H1 (cell line): ENCODE measurements around the gene TBC1D4. TPM values are rescaled to one million over a fixed set of nuclear protein-coding genes. Genes with fewer than 3 reads are reported as not detected.

Source experiments
- CTCF ChIA-PET: fragments of 300-600 bp; sonication (Branson Sonifier 250); formaldehyde crosslinking; loops from one replicate; lab custom pipeline; 2021; ENCODE audit not compliant: partially characterized antibody; lab: Charles Lee
- POLR2A ChIA-PET: fragments of 300-600 bp; sonication (Branson Sonifier 250); formaldehyde crosslinking; loops from one replicate; lab custom pipeline; 2021; ENCODE audit warnings: inconsistent platforms; ENCODE audit not compliant: partially characterized antibody; lab: Charles Lee
- DNase-seq, 2 experiments: peaks; one replicate each; pipeline versions ENCODE4 v3.0.0 to v3.0.0-alpha.2; 2010 to 2022; ENCODE audit warnings: low spot score in 2 of 2, low read depth in 1 of 2, mixed read lengths in 1 of 2
- FAIRE-seq: peaks from 2 replicates; lab custom pipeline; 2011; peaks lifted over from hg19 to GRCh38; lab: Jason Lieb, UNC
- H2AFZ ChIP-seq: 2 replicates; pipeline ENCODE4 v1.8.1; 2012; ENCODE audit warnings: low read length, inconsistent platforms
- H2AK5ac ChIP-seq: 2 replicates; pipeline ENCODE4 v1.6.1; 2013; ENCODE audit warnings: low read depth, low read length
- H2BK120ac ChIP-seq: replicated peaks from 2 replicates; pipeline ENCODE3; 2013; ENCODE audit warnings: low read depth, low read length, inconsistent platforms
- H2BK12ac ChIP-seq: 2 replicates; pipeline ENCODE4 v1.6.1; 2013; ENCODE audit warnings: low read depth, low read length
- H2BK15ac ChIP-seq: 2 replicates; pipeline ENCODE4 v1.6.1; 2013; ENCODE audit warnings: low read length
- H2BK20ac ChIP-seq: 2 replicates; pipeline ENCODE4 v1.6.1; 2013; ENCODE audit warnings: low read length
- H2BK5ac ChIP-seq: 2 replicates; pipeline ENCODE4 v1.6.1; 2013; ENCODE audit warnings: low read depth, low read length
- H3K14ac ChIP-seq: 2 replicates; pipeline ENCODE4 v1.6.1; 2013; ENCODE audit warnings: inconsistent platforms; ENCODE audit not compliant: insufficient read length
- H3K18ac ChIP-seq: 2 replicates; pipeline ENCODE4 v1.6.1; 2013; ENCODE audit warnings: low read length; ENCODE audit errors: extremely low read depth
- H3K23ac ChIP-seq: 2 replicates; pipeline ENCODE4 v1.6.1; 2013; ENCODE audit warnings: inconsistent platforms; ENCODE audit not compliant: insufficient read length
- H3K23me2 ChIP-seq: 2 replicates; pipeline ENCODE4 v1.6.1; 2013; ENCODE audit warnings: low read depth, low read length
- H3K27ac ChIP-seq: 2 replicates; pipeline ENCODE4 v1.6.1; 2011; ENCODE audit warnings: low read depth, low read length, inconsistent platforms
- H3K27me3 ChIP-seq, 4 experiments: replicated peaks in 1 of 4; 1 replicate in 1 of 4; 2 replicates in 3 of 4; pipeline versions ENCODE4 v1.6.1 to v1.8.1; 2011 to 2013; ENCODE audit warnings: low read length in 3 of 4, mild to moderate bottlenecking in 3 of 4, inconsistent platforms in 2 of 4, mixed read lengths in 2 of 4, moderate library complexity in 1 of 4; ENCODE audit not compliant: control insufficient read depth in 3 of 4, insufficient read depth in 3 of 4; ENCODE audit errors: extremely low read depth in 1 of 4
- H3K36me3 ChIP-seq, 4 experiments: 2 replicates each; pipeline versions ENCODE4 v1.6.1 to v1.8.1; 2011 to 2013; ENCODE audit warnings: mild to moderate bottlenecking in 4 of 4, low read length in 3 of 4, moderate library complexity in 2 of 4, control low read depth in 1 of 4, inconsistent platforms in 1 of 4; ENCODE audit not compliant: insufficient read depth in 4 of 4, control insufficient read depth in 2 of 4
- H3K4ac ChIP-seq: replicated peaks from 2 replicates; pipeline ENCODE3; 2013; ENCODE audit warnings: low read length, low read depth, mixed read lengths, inconsistent platforms; ENCODE audit not compliant: insufficient read length
- H3K4me1 ChIP-seq, 4 experiments: replicated peaks in 1 of 4; 1 replicate in 1 of 4; 2 replicates in 3 of 4; pipeline versions ENCODE4 v1.6.1 to v1.8.1; 2011 to 2013; ENCODE audit warnings: low read length in 3 of 4, inconsistent platforms in 2 of 4, mixed read lengths in 1 of 4; ENCODE audit not compliant: insufficient read depth in 4 of 4, control insufficient read depth in 3 of 4
- H3K4me2 ChIP-seq, 2 experiments: 2 replicates each; pipeline versions ENCODE4 v1.6.1 to v1.8.1; 2011 to 2013; ENCODE audit warnings: low read depth in 2 of 2, low read length in 2 of 2, control low read depth in 1 of 2, inconsistent platforms in 1 of 2, mild to moderate bottlenecking in 1 of 2; ENCODE audit not compliant: insufficient read depth in 1 of 2
- H3K4me3 ChIP-seq, 4 experiments: fragments of 200-600, 300-600 bp in 1 of 4; sonication (generic), shearing (Covaris generic), sonication (Bioruptor Twin) in 1 of 4; 2 replicates each; pipeline versions ENCODE4 v1.5.1 to v1.8.1; 2011 to 2016; ENCODE audit warnings: low read length in 4 of 4, low read depth in 3 of 4, control low read depth in 2 of 4, inconsistent platforms in 2 of 4, mild to moderate bottlenecking in 2 of 4, mixed read lengths in 1 of 4, moderate library complexity in 1 of 4; ENCODE audit not compliant: insufficient read depth in 2 of 4; ENCODE audit errors: extremely low read depth in 1 of 4
- H3K56ac ChIP-seq: replicated peaks from 2 replicates; pipeline ENCODE3; 2013; ENCODE audit warnings: low read depth, mild to moderate bottlenecking, mixed read lengths, low read length, inconsistent platforms; ENCODE audit not compliant: insufficient read length
- H3K79me1 ChIP-seq: 2 replicates; pipeline ENCODE4 v1.6.1; 2013; ENCODE audit warnings: low read depth, low read length, control low read depth
- H3K79me2 ChIP-seq, 2 experiments: 2 replicates each; pipeline versions ENCODE4 v1.6.1 to v1.8.1; 2012 to 2013; ENCODE audit warnings: low read length in 2 of 2, mild to moderate bottlenecking in 2 of 2, inconsistent platforms in 1 of 2; ENCODE audit not compliant: insufficient read depth in 2 of 2, control insufficient read depth in 1 of 2
- H3K9ac ChIP-seq, 4 experiments: replicated peaks in 1 of 4; 1 replicate in 1 of 4; 2 replicates in 3 of 4; pipeline versions ENCODE4 v1.6.1 to v1.8.1; 2011 to 2013; ENCODE audit warnings: low read depth in 3 of 4, low read length in 3 of 4, control low read depth in 2 of 4, mild to moderate bottlenecking in 2 of 4, moderate library complexity in 2 of 4, inconsistent platforms in 1 of 4; ENCODE audit errors: extremely low read depth in 1 of 4
- H3K9me3 ChIP-seq, 2 experiments: 2 replicates each; pipeline versions ENCODE4 v1.6.1 to v1.8.1; 2012 to 2013; ENCODE audit warnings: mild to moderate bottlenecking in 2 of 2, moderate library complexity in 2 of 2, control low read depth in 1 of 2, inconsistent platforms in 1 of 2, low read depth in 1 of 2, low read length in 1 of 2, mixed read lengths in 1 of 2; ENCODE audit not compliant: insufficient read depth in 2 of 2
- H4K20me1 ChIP-seq, 2 experiments: replicated peaks in 1 of 2; 2 replicates each; pipeline versions ENCODE3 to v1.8.1; 2011 to 2013; ENCODE audit warnings: inconsistent platforms in 2 of 2, low read length in 2 of 2, mild to moderate bottlenecking in 1 of 2; ENCODE audit not compliant: insufficient read depth in 2 of 2, control insufficient read depth in 1 of 2
- H4K5ac ChIP-seq: 2 replicates; pipeline ENCODE4 v1.6.1; 2013; ENCODE audit warnings: low read length, low read depth, mixed read lengths, inconsistent platforms; ENCODE audit not compliant: insufficient read length
- H4K8ac ChIP-seq: 2 replicates; pipeline ENCODE4 v1.8.0; 2013; ENCODE audit warnings: mild to moderate bottlenecking, moderate library complexity, low read length, inconsistent platforms; ENCODE audit not compliant: insufficient read depth; ENCODE audit errors: extremely low read depth
- H4K91ac ChIP-seq: replicated peaks from 2 replicates; pipeline ENCODE3; 2013; ENCODE audit warnings: low read length, mixed read lengths, inconsistent platforms; ENCODE audit not compliant: insufficient read length
- BCL11A ChIP-seq, 2 experiments: IDR thresholded peaks; one replicate each; pipeline ENCODE4 v1.6.1; 2011; ENCODE audit warnings: low read depth in 2 of 2, low read length in 2 of 2, mild to moderate bottlenecking in 2 of 2
- BRCA1 ChIP-seq: IDR thresholded peaks from 2 replicates; pipeline ENCODE4 v1.6.1; 2012; ENCODE audit warnings: low read depth, low read length, improper control_type of control experiment
- CHD2 ChIP-seq: IDR thresholded peaks from 2 replicates; pipeline ENCODE4 v1.6.1; 2012; ENCODE audit warnings: low read length, improper control_type of control experiment
- KDM4A ChIP-seq: IDR thresholded peaks from one replicate; pipeline ENCODE4 v1.7.1; 2012; ENCODE audit warnings: low read depth, mild to moderate bottlenecking, moderate library complexity, low read length, inconsistent platforms; ENCODE audit not compliant: severe bottlenecking
- POU5F1 ChIP-seq: IDR thresholded peaks from 2 replicates; pipeline ENCODE4 v1.6.1; 2011; ENCODE audit warnings: low read depth, mild to moderate bottlenecking, low read length, moderate library complexity
- RAD21 ChIP-seq, 2 experiments: IDR thresholded peaks in 1 of 2; conservative IDR thresholded peaks in 1 of 2; 2 replicates each; pipeline ENCODE4 v1.6.1; 2011; ENCODE audit warnings: low read depth in 2 of 2, low read length in 2 of 2, improper control_type of control experiment in 1 of 2, inconsistent platforms in 1 of 2, mild to moderate bottlenecking in 1 of 2, moderate library complexity in 1 of 2
- RBBP5 ChIP-seq: IDR thresholded peaks from 2 replicates; pipeline ENCODE4 v1.7.1; 2012; ENCODE audit warnings: low read depth, mild to moderate bottlenecking, inconsistent platforms, low read length, moderate library complexity, borderline replicate concordance
- RNF2 ChIP-seq: fragments of 200-900, 300-1000 bp; sonication (generic); IDR thresholded peaks from 2 replicates; pipeline ENCODE4 v1.7.1; 2016; ENCODE audit warnings: borderline replicate concordance, low read depth, mild to moderate bottlenecking, antibody characterized with exemption, low read length; ENCODE audit not compliant: poor library complexity, severe bottlenecking; ENCODE audit errors: missing control alignments
- WGBS, 2 experiments: shearing (Covaris generic) in 1 of 2; methylation state at CpG; one replicate each; pipeline versions ENCODE4 v1.1.6 to v1.1.7; 2013 to 2015; ENCODE audit warnings: low lambda C conversion rate in 2 of 2, mixed read lengths in 2 of 2, inconsistent platforms in 1 of 2, low coverage in 1 of 2, missing lambda C conversion rate in 1 of 2; ENCODE audit not compliant: insufficient replicate concordance in 2 of 2, insufficient coverage in 1 of 2, insufficient read length in 1 of 2; ENCODE audit errors: extremely low coverage in 1 of 2, missing lambda C conversion rate in 1 of 2; 5-methylcytosine and 5-hydroxymethylcytosine counted together
- polyA plus RNA-seq, 7 experiments: library from polyadenylated mRNA; depleted of rRNA in 3 of 7; stranded (reverse) in 5 of 7; unstranded in 2 of 7; fragments of >200 nt in 5 of 7; fragments of 200-250 nt in 2 of 7; gene quantifications; 1 replicate in 5 of 7; 2 replicates in 1 of 7; 4 replicates in 1 of 7; pipeline versions ENCODE4 v1.2.1 to v1.2.3, GENCODE V29; 2011 to 2013; ENCODE audit warnings: missing spikeins in 2 of 7, mixed read lengths in 2 of 7
- total RNA-seq: library from RNA; stranded (reverse); fragmentation: NEBNext Ultra II Directional; extraction: Animal tissue kit (Norgen Biotek cat#: 25700); gene quantifications from 2 replicates; pipeline ENCODE4 v1.2.1, GENCODE V29; 2021
- TF ChIP-seq, protein P1 (sequence below), 3 experiments: IDR thresholded peaks; 1 replicate in 2 of 3; 2 replicates in 1 of 3; pipeline versions ENCODE4 v1.5.1 to v1.6.1; 2011; ENCODE audit warnings: low read length in 3 of 3, mild to moderate bottlenecking in 3 of 3, inconsistent platforms in 2 of 3, low read depth in 1 of 3, moderate library complexity in 1 of 3; ENCODE audit not compliant: insufficient read depth in 1 of 3; ENCODE audit errors: control extremely low read depth in 1 of 3

TBC1D4 gene
- total and polyA plus RNA-seq, 2 of the 8 experiments (the other 6 are each of a cell fraction or from before 2014, with no cell fraction given) = 16.7 to 39.0 TPM

DNA sequence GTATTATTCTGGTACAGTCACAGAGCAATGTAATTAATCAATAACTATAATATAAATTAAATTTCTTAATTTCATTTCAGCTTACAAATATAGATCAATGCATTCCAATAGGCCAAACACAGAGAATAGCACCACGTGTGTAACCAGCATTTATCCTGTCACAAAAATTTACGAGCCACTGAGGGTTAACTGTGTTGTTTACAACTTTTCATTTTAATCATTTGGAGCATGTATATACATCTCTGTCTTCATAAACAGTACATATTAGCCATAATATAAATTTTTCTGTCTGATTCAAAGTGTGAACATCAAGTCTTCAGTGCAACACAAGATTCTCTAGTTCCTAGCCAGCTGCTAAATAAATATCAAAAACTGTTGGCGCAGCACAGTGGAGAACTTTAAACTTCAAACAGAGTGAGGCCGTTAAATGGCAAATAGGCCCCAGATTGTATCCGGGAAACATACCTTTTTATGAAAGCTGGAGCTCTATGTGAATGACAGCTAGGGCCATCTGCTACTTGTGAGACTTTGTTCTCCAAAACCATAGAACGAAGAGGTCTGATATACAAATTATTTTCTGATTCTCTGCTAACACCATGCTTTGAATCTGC lies 105.1 kb downstream of the TBC1D4 start:
- no peak overlapping the region for H2AFZ ChIP-seq
- ChIA-PET CTCF (interaction anchor here (0.8 to 6.6 kb wide), 4 partner anchors 13 to 105 kb away, joined by 3 to 46 read pairs (median 6); partner anchors contain the start of gene TBC1D4), POLR2A (no interaction called here)
- 88% methylated on average over 6 of the region's 6 CpGs; no CpG with 5 or more reads in 1 of the 2 experiments for WGBS, 2 experiments
- no peak overlapping the region for H4K91ac ChIP-seq
- H2AK5ac ChIP-seq = no peak overlapping the region
- no peak overlapping the region for H2BK12ac ChIP-seq
- no peak overlapping the region for H3K4me2 ChIP-seq
- H2BK120ac ChIP-seq = no peak overlapping the region
- H4K8ac ChIP-seq = no peak overlapping the region
- no peak overlapping the region for H3K18ac ChIP-seq
- H3K23ac ChIP-seq = no peak overlapping the region
- no peak overlapping the region for H3K9ac ChIP-seq
- no peaks in the 10 kb centered on the region for H3K36me3 ChIP-seq
- no peak overlapping the region for H4K5ac ChIP-seq
- no peak overlapping the region for H2BK15ac ChIP-seq
- no peak overlapping the region for H3K14ac ChIP-seq
- H3K4me1 ChIP-seq = peaks cover 0 to 5% (median 1%) of the 10 kb centered on the region in 4 experiments; a peak in 5 of 7 replicates
- H3K27me3 ChIP-seq = no peaks in the 10 kb centered on the region
- no peaks in the 10 kb centered on the region for H4K20me1 ChIP-seq
- H3K23me2 ChIP-seq = no peaks in the 10 kb centered on the region
- H2BK5ac ChIP-seq = no peak overlapping the region
- H3K79me2 ChIP-seq = peaks cover 0 to 2% of the 10 kb centered on the region in 2 experiments; a peak in 1 of 4 replicates
- no peaks in the 10 kb centered on the region for H3K9me3 ChIP-seq
- H3K56ac ChIP-seq = no peak overlapping the region
- FAIRE-seq = no peak
- no peak overlapping the region for H3K4ac ChIP-seq
- H3K4me3 ChIP-seq = no peak overlapping the region
- H2BK20ac ChIP-seq = no peak overlapping the region
- no peak for DNase-seq
- no peaks in the 10 kb centered on the region for H3K79me1 ChIP-seq
- H3K27ac ChIP-seq = no peak overlapping the region
- TF ChIP-seq RBBP5 (no peak), BCL11A (IDR thresholded peaks at IDR 0.05; ENCODE audit: low read depth in 2 of 2, low read length in 2 of 2) (no peak), RNF2 (no peak), CHD2 (no peak), POU5F1 (no peak), KDM4A (no peak), RAD21 (IDR thresholded peaks at IDR 0.05 in 1 of 2, conservative IDR thresholded peaks at IDR 0.05 in 1 of 2; ENCODE audit: low read depth in 2 of 2, low read length in 2 of 2) (no peak), BRCA1 (no peak)
- TF ChIP-seq, protein P1, sequence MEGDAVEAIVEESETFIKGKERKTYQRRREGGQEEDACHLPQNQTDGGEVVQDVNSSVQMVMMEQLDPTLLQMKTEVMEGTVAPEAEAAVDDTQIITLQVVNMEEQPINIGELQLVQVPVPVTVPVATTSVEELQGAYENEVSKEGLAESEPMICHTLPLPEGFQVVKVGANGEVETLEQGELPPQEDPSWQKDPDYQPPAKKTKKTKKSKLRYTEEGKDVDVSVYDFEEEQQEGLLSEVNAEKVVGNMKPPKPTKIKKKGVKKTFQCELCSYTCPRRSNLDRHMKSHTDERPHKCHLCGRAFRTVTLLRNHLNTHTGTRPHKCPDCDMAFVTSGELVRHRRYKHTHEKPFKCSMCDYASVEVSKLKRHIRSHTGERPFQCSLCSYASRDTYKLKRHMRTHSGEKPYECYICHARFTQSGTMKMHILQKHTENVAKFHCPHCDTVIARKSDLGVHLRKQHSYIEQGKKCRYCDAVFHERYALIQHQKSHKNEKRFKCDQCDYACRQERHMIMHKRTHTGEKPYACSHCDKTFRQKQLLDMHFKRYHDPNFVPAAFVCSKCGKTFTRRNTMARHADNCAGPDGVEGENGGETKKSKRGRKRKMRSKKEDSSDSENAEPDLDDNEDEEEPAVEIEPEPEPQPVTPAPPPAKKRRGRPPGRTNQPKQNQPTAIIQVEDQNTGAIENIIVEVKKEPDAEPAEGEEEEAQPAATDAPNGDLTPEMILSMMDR (IDR thresholded peaks at IDR 0.05; ENCODE audit: control extremely low read depth in 1 of 3, insufficient read depth in 1 of 3, low read depth in 1 of 3, low read length in 3 of 3) = no peak
